Embryonic facial prominence (tissue), 1 donor: ENCODE measurements around the gene CDH22.

ENCODE experiments used
- DNase-seq: peaks from one replicate; pipeline ENCODE4 v3.0.0-alpha.2; 2016; ENCODE audit errors: extremely low spot score

CDH22 gene

GRCh38 chr20:46195264-46196036 is 112.8 kb downstream of the CDH22 start:
- DNase-seq, result no peak

- DNase-seq, result no peak
These were observed 113.9 kb downstream of the CDH22 start for GRCh38 chr20:46194409-46194808.

GRCh38 chr20:46192376-46192944 is 115.8 kb downstream of the CDH22 start:
- no peak for DNase-seq

GRCh38 chr20:46191611-46192010 is 116.7 kb downstream of the CDH22 start:
- no peak for DNase-seq

GRCh38 chr20:46191168-46191540 is 117.1 kb downstream of the CDH22 start:
- no peak for DNase-seq

- no peak for DNase-seq
These were observed 117.7 kb downstream of the CDH22 start for GRCh38 chr20:46190478-46191167.

- DNase-seq, result no peak
These were observed 119.3 kb downstream of the CDH22 start for GRCh38 chr20:46188866-46189541.

- DNase-seq, result no peak
These were observed 122.1 kb downstream of the CDH22 start for GRCh38 chr20:46186210-46186609.

GRCh38 chr20:46185353-46185752 is 122.9 kb downstream of the CDH22 start:
- no peak for DNase-seq

GRCh38 chr20:46183768-46184167 is 124.5 kb downstream of the CDH22 start:
- no peak for DNase-seq

GRCh38 chr20:46182276-46183200 is 125.8 kb downstream of the CDH22 start:
- no peak for DNase-seq

- DNase-seq, result no peak
These were observed 128.4 kb downstream of the CDH22 start for GRCh38 chr20:46179862-46180261.

GRCh38 chr20:46178891-46179290 is 129.4 kb downstream of the CDH22 start:
- no peak for DNase-seq

- DNase-seq, result no peak
These were observed 130.5 kb downstream of the CDH22 start for GRCh38 chr20:46177768-46178167.

GRCh38 chr20:46176739-46177378 is 131.4 kb downstream of the CDH22 start:
- DNase-seq, result no peak

GRCh38 chr20:46175127-46175494 is 133.2 kb downstream of the CDH22 start:
- DNase-seq, result no peak

- DNase-seq, result no peak
These were observed 133.7 kb downstream of the CDH22 start for GRCh38 chr20:46174469-46175126.

- DNase-seq, result no peak
These were observed 134.4 kb downstream of the CDH22 start for GRCh38 chr20:46173652-46174468.

GRCh38 chr20:46172961-46173536 is 135.2 kb downstream of the CDH22 start:
- no peak for DNase-seq
